ENCODE measurements around the gene ADCY3.

ADCY3 gene

DNA sequence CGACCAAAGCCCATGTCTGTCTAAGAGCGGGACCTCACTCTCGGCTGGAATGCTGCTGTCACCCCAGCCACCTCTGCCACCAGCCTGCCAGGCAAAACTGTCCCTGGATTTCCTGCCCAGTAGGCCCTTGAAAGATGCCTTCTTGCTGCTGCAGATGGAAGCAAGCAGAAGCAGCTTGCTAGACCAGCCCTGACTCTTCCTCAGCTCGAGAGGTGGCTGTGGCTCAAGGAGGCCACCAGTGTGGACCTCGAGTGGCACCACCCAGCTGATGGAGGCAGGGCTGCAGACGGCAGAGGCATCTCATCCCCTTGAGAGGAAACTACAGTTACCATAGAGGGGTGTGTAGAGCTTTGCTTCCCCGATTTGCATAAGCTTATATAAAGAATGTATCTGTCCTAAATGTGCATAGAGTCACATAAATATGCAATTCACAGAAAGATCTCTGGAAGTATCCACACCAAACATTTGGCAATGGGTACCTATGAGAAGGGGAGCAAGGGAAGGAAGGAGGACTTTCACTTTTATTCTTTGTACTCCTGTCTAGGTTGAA, 20.6 kb downstream of the ADCY3 start:
- no peak for DNase-seq

GRCh38 chr2:24898122-24899109, 21.6 kb downstream of the ADCY3 start:
- no peak for DNase-seq

- DNase-seq, result no peak
Observed at GRCh38 chr2:24894750-24895149, 25.3 kb downstream of the ADCY3 start.

- DNase-seq, result no peak
Observed at GRCh38 chr2:24893934-24894333, 26.1 kb downstream of the ADCY3 start.

- DNase-seq, result no peak
Observed at GRCh38 chr2:24892928-24893327, 27.1 kb downstream of the ADCY3 start.

- DNase-seq, result no peak
Observed at GRCh38 chr2:24891201-24891600, 28.8 kb downstream of the ADCY3 start.

- DNase-seq, result no peak
Observed at GRCh38 chr2:24889221-24889620, 30.8 kb downstream of the ADCY3 start.

DNA sequence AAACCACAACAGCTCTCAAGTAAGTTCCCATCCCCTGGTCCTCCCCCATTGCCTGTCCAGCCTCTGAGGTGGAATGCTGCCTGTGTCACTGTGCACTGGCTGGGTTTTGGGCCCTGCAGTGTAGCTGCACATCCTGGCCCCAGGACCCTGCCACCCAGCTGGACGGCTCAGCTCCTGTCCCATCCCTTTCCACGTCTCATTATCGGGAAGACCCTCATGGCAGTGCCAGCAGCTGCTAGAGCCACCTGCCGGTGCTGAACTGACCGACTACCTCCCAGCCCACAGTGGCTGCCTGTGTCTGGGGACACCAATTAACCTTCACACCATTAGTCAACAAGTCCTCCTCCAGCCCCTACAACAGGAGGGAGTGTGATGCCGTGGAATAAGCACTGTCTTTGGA, 31.9 kb downstream of the ADCY3 start:
- no peak for DNase-seq

- no peak for DNase-seq
Observed at GRCh38 chr2:24887307-24887874, 32.6 kb downstream of the ADCY3 start.

DNA sequence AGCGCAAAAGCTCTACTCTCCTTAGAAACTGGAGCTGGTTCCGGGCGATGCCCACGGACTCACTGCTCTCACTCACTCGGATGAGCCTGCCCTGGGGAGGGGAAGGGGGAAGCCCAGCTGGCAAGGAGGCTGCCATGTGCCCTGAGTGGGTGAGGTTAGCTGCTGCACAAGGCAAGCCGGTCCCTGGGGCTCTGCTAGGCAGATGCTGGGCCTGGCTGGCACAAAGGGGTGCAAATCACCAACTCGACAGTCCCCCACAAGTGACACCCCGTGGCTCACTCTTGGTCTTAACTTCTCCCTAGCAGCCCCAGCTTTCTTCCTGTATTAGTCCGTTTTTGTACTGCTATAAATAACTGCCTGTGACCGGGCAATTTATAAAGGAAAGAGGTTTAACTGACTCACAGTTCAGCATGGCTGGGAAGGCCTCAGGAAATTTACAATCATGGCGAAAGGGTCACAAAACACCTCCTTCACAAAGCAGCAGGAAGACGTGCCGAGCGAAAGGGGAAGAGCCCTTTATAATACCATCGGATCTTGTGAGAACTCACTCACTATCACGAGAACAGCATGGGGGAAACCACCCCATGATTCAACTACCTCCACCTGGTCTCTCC, 33.2 kb downstream of the ADCY3 start:
- no peak for DNase-seq

- DNase-seq, result no peak
Observed at GRCh38 chr2:24886126-24886501, 33.9 kb downstream of the ADCY3 start.

DNA sequence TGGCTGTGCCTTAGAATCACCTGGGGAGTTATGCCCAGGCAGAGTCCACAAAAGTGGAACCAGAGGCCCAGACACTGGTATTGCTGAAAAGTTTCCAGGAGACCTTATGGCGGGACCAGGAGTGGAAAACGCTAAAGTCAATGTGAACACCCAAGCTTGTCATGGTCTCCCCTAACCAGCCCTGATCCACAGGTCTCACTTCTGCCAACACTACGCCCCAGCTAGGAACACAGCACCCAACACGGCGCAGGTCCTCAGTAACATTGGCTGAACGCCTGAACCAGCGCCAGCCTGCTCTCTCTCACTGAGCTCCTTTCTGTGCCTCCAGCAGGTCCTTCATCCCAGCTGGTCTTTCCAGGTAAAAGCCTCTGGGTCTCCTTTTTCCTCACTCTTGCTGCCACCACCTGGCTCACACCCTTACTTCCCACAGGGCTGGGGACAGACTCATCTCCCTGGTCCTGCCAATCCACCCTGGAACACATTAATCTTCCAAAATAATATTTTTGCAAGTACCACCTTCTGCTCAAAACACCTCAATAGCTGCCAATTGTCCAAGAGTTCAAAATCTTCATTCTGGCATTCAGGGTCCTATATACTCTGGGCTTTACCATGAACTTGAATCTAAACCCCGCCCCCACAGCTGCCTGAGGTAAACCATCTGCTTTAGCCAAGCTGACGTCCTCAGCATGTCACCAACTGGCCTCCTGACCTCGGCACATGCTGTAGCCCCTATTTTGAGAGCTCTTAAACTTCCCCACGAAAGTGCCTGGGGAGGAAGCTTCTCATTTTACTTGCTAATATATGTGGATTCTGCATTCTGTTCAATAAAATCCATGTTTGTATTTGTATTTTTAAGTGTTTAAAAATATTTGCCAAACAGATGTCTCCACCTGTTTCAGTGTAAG, 34.6 kb downstream of the ADCY3 start:
- no peak for DNase-seq

DNA sequence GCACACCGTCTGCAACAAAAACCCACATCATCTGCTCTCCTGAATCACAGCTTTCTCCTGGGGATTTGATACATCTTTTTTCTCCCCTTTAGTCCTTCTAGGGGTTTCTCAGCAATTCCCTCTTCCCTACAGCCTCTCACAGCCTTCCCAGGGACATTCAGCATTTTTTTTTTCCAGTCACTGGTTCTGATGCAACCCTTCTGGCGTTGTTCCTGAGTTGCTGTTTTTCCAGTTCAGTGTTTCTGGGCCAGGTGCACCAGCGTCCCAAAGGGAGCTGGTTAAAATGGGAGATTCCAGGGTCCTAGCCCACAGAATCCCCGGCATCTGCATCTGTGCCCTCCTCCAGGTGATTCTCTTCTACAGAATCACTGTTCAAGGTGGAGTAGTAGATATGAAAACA, 36.1 kb downstream of the ADCY3 start:
- no peak for DNase-seq

- DNase-seq, result no peak
Observed at GRCh38 chr2:24881623-24882022, 38.4 kb downstream of the ADCY3 start.

GRCh38 chr2:24881158-24881557, 38.9 kb downstream of the ADCY3 start:
- DNase-seq, result no peak

DNA sequence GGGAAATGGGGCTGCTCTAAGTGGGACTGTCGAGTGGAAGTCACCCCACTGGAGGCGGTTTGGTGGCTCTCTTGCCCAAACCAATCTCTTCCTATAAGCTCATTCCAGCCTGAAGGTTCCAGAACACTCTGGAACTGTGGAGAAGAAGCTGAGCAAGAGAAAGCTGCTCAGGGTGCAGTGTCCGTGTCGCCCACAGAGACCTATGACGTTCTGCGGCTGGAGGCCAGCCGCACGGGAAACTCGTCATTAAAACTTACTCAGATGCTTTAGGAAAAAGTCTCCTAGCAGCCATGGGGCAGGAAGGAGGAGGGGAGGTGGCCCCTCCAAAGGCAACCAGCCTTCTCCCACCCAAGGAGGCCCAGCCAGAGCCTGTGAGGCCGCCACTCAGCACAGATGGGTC, 41.7 kb downstream of the ADCY3 start:
- DNase-seq, result no peak

DNA sequence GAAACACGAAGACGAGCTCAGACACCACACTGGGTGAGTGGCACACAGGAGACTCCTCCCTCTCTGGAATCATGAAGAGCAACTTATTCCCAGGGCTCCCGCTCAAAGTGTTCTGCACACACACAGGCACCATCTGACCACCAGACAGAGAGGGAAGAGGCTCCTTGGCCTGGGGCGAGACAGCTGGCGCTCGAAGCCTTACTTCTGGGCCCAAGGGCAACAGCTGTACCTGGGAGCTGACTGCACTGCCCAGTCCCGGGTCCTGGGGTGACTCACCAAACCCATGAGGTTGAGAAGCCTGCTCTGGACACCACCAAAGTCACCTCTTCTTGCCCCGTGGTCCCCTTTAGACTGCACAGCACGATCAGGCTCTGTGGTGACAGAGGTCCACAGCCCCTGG, 42.4 kb downstream of the ADCY3 start:
- no peak for DNase-seq

DNA sequence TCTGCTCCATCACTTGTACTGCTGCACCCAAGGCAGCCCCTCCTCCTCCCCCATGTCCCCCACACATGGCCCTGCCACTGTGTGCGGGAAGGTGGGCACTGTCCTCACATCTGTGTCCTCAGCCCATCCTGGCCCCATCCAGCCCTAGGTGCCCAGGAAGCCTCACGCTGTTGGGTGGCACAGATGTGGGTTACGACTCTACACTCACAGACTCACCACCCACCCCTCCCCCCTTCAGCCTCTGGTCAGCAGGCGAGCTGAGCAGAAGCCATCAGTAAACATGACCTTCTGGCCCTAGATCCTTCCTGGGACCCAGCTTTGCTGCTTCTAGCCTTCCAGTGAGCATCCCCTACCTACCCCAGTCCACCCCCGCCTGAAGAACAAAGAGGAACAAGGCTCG, 43.0 kb downstream of the ADCY3 start:
- no peak for DNase-seq

GRCh38 chr2:24875901-24876300, 44.1 kb downstream of the ADCY3 start:
- no peak for DNase-seq

DNA sequence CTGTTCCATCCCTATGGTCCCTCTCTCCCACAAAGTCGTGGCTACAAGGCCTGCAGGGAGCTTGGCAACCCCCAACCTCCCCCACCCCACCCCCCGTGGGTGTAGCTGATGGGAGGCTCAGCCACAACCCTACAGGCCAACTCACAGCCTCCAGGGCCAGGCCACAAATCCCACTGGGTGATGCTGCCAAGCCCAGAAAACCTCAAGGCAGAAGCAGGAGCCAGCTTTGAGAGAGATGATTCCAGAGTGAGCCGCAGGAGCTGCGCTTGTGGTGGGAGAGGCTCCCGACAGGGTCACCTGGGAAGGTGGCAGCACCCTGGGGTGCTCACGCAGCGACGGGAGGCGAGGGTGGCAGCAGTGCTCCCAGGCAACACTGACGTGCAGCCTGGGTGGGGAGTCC, 44.8 kb downstream of the ADCY3 start:
- DNase-seq, result peak; percentile 22

GRCh38 chr2:24874035-24874434, 46.0 kb downstream of the ADCY3 start:
- no peak for DNase-seq

- DNase-seq, result no peak
Observed at GRCh38 chr2:24873619-24874018, 46.4 kb downstream of the ADCY3 start.
